ENCODE results near the gene CR1L. TPM values are rescaled to one million over a fixed set of nuclear protein-coding genes. Genes with fewer than 3 reads are reported as not detected.
A peak's percentile ranks its signal among the peaks of the same experiment; 100 is the strongest.

The CR1L gene
- total and polyA plus RNA-seq, 2 donors (not counting 3 experiments of a cell fraction or from before 2014, with no cell fraction given): not detected

DNA sequence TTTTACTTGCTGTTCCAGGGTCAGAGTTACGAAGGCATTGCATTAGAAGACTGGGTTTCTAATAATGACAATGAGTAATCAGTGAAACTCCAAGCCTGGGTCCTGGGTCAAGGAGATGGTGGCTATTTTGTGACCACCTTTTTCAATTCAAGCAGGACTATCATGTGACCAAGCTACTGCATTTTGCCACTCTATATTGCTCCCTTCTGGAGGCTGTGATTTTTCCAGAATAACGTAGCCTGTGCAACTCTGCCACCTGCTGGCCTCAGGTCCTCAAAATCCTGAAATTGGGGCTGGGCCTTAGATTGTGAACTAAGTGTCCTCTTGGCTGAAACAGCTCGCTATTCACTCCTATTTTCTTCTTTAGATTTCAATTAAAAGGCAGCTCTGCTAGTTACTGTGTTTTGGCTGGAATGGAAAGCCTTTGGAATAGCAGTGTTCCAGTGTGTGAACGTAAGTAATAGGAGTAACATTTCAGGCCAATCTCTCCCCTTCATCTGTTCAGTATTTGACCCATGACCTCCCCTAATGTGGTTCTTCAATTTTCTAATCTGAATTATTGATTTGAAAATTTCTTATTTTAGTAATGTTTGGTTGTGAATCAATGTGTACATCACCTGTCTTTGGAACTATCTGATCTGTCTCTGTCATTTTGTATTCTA lies 54.0 kb downstream of the CR1L start:
- H3K4me3 ChIP-seq (replicated peaks in 1 of 3; ENCODE audit: insufficient read depth in 1 of 3, low read depth in 1 of 3, low read length in 3 of 3): no peak overlapping the region
- no TSS peak for BruUV-seq (replicated peaks)
- no peaks in the 10 kb centered on the region for H3K36me3 ChIP-seq (ENCODE audit: control insufficient read depth in 2 of 2, extremely low read depth in 1 of 2, insufficient read depth in 2 of 2, low read length in 2 of 2)
- H3K9me3 ChIP-seq (replicated peaks; ENCODE audit: control insufficient read depth, insufficient read depth, low read length): no peaks in the 10 kb centered on the region
- H3K27me3 ChIP-seq (ENCODE audit: control insufficient read depth in 2 of 2, insufficient read depth in 2 of 2, low read length in 2 of 2): no peaks in the 10 kb centered on the region
- peak; percentile 72 for FAIRE-seq
- no peak overlapping the region for H3K4me2 ChIP-seq (ENCODE audit: insufficient read depth, low read length)
- CTCF ChIA-PET: interaction anchor here (0.6 to 3.5 kb wide), 19 partner anchors 11 to 134 kb away, joined by 3 to 26 read pairs (median 4); no protein-coding TSS in a partner anchor
- TF ChIP-seq, protein P1, sequence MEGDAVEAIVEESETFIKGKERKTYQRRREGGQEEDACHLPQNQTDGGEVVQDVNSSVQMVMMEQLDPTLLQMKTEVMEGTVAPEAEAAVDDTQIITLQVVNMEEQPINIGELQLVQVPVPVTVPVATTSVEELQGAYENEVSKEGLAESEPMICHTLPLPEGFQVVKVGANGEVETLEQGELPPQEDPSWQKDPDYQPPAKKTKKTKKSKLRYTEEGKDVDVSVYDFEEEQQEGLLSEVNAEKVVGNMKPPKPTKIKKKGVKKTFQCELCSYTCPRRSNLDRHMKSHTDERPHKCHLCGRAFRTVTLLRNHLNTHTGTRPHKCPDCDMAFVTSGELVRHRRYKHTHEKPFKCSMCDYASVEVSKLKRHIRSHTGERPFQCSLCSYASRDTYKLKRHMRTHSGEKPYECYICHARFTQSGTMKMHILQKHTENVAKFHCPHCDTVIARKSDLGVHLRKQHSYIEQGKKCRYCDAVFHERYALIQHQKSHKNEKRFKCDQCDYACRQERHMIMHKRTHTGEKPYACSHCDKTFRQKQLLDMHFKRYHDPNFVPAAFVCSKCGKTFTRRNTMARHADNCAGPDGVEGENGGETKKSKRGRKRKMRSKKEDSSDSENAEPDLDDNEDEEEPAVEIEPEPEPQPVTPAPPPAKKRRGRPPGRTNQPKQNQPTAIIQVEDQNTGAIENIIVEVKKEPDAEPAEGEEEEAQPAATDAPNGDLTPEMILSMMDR (IDR thresholded peaks at IDR 0.05; ENCODE audit: extremely low read depth in 1 of 2, insufficient read depth in 1 of 2, low read depth in 1 of 2, low read length in 2 of 2): peak; percentile 56 to 71
- TF ChIP-seq GATA2 (IDR thresholded peaks at IDR 0.05; ENCODE audit: insufficient read depth, insufficient read length, low read depth, low read length): no peak
- TF ChIP-seq, protein P2, sequence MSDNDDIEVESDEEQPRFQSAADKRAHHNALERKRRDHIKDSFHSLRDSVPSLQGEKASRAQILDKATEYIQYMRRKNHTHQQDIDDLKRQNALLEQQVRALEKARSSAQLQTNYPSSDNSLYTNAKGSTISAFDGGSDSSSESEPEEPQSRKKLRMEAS (IDR thresholded peaks at IDR 0.05; ENCODE audit: insufficient read depth, insufficient read length): no peak
- H3K9me1 ChIP-seq (replicated peaks; ENCODE audit: control insufficient read depth, extremely low read depth, insufficient read depth, low read length): no peaks in the 10 kb centered on the region
- intact Hi-C loops (cut with micrococcal nuclease): loop anchor here (1.0 to 2.0 kb wide), 3 partner anchors 44 to 120 kb away; no protein-coding TSS in a partner anchor
- POLR2A ChIA-PET: no interaction called here
- DNase-seq (ENCODE audit: low read depth, low spot score): peak; percentile 68
- H4K20me1 ChIP-seq (replicated peaks; ENCODE audit: control insufficient read depth, extremely low read depth, insufficient read depth, low read length): no peaks in the 10 kb centered on the region
- no peak overlapping the region for H2AFZ ChIP-seq (ENCODE audit: low read depth, low read length)
- no peak overlapping the region for H3K27ac ChIP-seq (ENCODE audit: insufficient read depth, low read depth, low read length)
- no peaks in the 10 kb centered on the region for H3K4me1 ChIP-seq (ENCODE audit: control insufficient read depth, extremely low read depth, insufficient read depth, low read length)
- dilution Hi-C loops (cut with MboI; ENCODE audit: extremely low pct_ligation_motif_present, low sequenced_read_pairs): no loop called here
- H3K79me2 ChIP-seq (ENCODE audit: control insufficient read depth, insufficient read depth, low read length): no peaks in the 10 kb centered on the region
- H3K9ac ChIP-seq (replicated peaks; ENCODE audit: extremely low read depth, insufficient read depth, low read length): no peak overlapping the region

DNA sequence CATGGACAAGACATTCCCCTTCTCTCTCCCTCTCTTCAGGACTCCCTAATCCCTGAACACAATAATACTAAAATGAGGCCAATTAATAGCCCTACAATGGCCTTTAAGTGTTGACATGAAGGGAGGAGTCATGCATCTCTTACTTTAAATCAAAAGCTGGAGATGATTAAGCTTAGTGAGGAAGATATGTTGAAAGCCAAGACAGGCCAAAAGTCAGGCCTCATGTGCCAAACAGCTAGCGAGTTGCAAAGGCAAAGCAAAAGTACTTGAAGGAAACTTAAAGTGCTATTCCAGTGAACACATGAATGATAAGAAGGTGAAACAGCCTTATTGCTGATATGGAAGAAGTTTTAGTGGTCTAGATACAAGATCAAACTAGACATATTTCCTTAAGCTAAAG lies 57.4 kb downstream of the CR1L start:
- Histone ChIP-seq H4K20me1 (replicated peaks; ENCODE audit: control insufficient read depth, extremely low read depth, insufficient read depth, low read length) (no peaks in the 10 kb centered on the region), H3K9ac (replicated peaks; ENCODE audit: extremely low read depth, insufficient read depth, low read length) (no peak overlapping the region), H3K4me2 (ENCODE audit: insufficient read depth, low read length) (no peak overlapping the region), H3K9me1 (replicated peaks; ENCODE audit: control insufficient read depth, extremely low read depth, insufficient read depth, low read length) (no peaks in the 10 kb centered on the region), H3K36me3 (ENCODE audit: control insufficient read depth in 2 of 2, extremely low read depth in 1 of 2, insufficient read depth in 2 of 2, low read length in 2 of 2) (no peaks in the 10 kb centered on the region), H3K27ac (ENCODE audit: insufficient read depth, low read depth, low read length) (no peak overlapping the region), H3K9me3 (replicated peaks; ENCODE audit: control insufficient read depth, insufficient read depth, low read length) (no peaks in the 10 kb centered on the region), H3K79me2 (ENCODE audit: control insufficient read depth, insufficient read depth, low read length) (no peaks in the 10 kb centered on the region), H3K4me1 (ENCODE audit: control insufficient read depth, extremely low read depth, insufficient read depth, low read length) (no peaks in the 10 kb centered on the region), H2AFZ (ENCODE audit: low read depth, low read length) (no peak overlapping the region), H3K4me3 (replicated peaks in 1 of 3; ENCODE audit: insufficient read depth in 1 of 3, low read depth in 1 of 3, low read length in 3 of 3) (no peak overlapping the region), H3K27me3 (ENCODE audit: control insufficient read depth in 2 of 2, insufficient read depth in 2 of 2, low read length in 2 of 2) (no peaks in the 10 kb centered on the region)
- intact Hi-C loops (cut with micrococcal nuclease) (no loop called here), dilution Hi-C loops (cut with MboI; ENCODE audit: extremely low pct_ligation_motif_present, low sequenced_read_pairs) (no loop called here)
- TF ChIP-seq, protein P2 (IDR thresholded peaks at IDR 0.05; ENCODE audit: insufficient read depth, insufficient read length): no peak
- TF ChIP-seq FOS (IDR thresholded peaks at IDR 0.05; ENCODE audit: borderline replicate concordance, insufficient read depth, low read length) (no peak), JUN (IDR thresholded peaks at IDR 0.05; ENCODE audit: borderline replicate concordance, insufficient read depth, insufficient read length, low read depth) (no peak), EZH2 (IDR thresholded peaks at IDR 0.05; ENCODE audit: borderline replicate concordance, low read depth, low read length, severe bottlenecking) (no peak), POLR2AphosphoS5 (IDR thresholded peaks at IDR 0.05; ENCODE audit: insufficient read depth, low read depth, low read length) (no peak), MYC (IDR thresholded peaks at IDR 0.05; ENCODE audit: low read depth, low read length) (no peak), POLR2A (IDR thresholded peaks at IDR 0.05; ENCODE audit: low read depth, low read length) (no peak), GATA2 (IDR thresholded peaks at IDR 0.05; ENCODE audit: insufficient read depth, insufficient read length, low read depth, low read length) (no peak)
- TF ChIP-seq, protein P1 (IDR thresholded peaks at IDR 0.05; ENCODE audit: extremely low read depth in 1 of 2, insufficient read depth in 1 of 2, low read depth in 1 of 2, low read length in 2 of 2): no peak
- FAIRE-seq: no peak
- CTCF ChIA-PET: no interaction called here
- POLR2A ChIA-PET: no interaction called here
- BruUV-seq (replicated peaks): no TSS peak
- no peak for DNase-seq (ENCODE audit: low read depth, low spot score)

Measured in endothelial cell of umbilical vein (primary cell).